Activated CD4-positive, CD25-positive, alpha-beta regulatory T cell treated with anti-CD3 and anti-CD28 coated beads, Interleukin-2, amount 50 U/mL, for 16 hours (primary cell): ENCODE results near the gene EMC1.
"Not testable (repeated sequence)": the region's sequence is repeated elsewhere in the genome, so short reads cannot be mapped to it uniquely, and the experiment has no call there.

Experiments used
- DNase-seq: peaks from one replicate; pipeline ENCODE4 v3.0.0-alpha.2; 2020; ENCODE audit warnings: low read depth, low spot score

EMC1 gene

GRCh38 chr1:19260211-19261138, 9.2 kb upstream of the EMC1 start:
- DNase-seq, result no peak

- DNase-seq, result no peak
Observed at GRCh38 chr1:19258353-19258752, 7.0 kb upstream of the EMC1 start.

GRCh38 chr1:19257178-19257914, 6.0 kb upstream of the EMC1 start:
- no peak for DNase-seq

GRCh38 chr1:19256301-19256700, 5.0 kb upstream of the EMC1 start:
- not testable (repeated sequence) for DNase-seq

- DNase-seq, result no peak
Observed at GRCh38 chr1:19255288-19255687, 4.0 kb upstream of the EMC1 start.

- DNase-seq, result no peak
Observed at GRCh38 chr1:19254416-19254815, 3.1 kb upstream of the EMC1 start.

GRCh38 chr1:19250629-19251304, 557 bp downstream of the EMC1 start:
- DNase-seq, result no peak

GRCh38 chr1:19240673-19241538, 10.4 kb downstream of the EMC1 start:
- DNase-seq, result peak; percentile 39

GRCh38 chr1:19239876-19240275, 11.4 kb downstream of the EMC1 start:
- no peak for DNase-seq

GRCh38 chr1:19234224-19234623, 17.1 kb downstream of the EMC1 start:
- DNase-seq, result no peak

- DNase-seq, result no peak
Observed at GRCh38 chr1:19232524-19232846, 18.8 kb downstream of the EMC1 start.

GRCh38 chr1:19231736-19232523, 19.4 kb downstream of the EMC1 start:
- DNase-seq, result not testable (repeated sequence)

GRCh38 chr1:19229828-19230325, 21.4 kb downstream of the EMC1 start:
- DNase-seq, result no peak

GRCh38 chr1:19229229-19229628, 22.1 kb downstream of the EMC1 start:
- no peak for DNase-seq

- DNase-seq, result no peak
Observed at GRCh38 chr1:19222979-19223824, 28.1 kb downstream of the EMC1 start.

- DNase-seq, result no peak
Observed at GRCh38 chr1:19222573-19222972, 28.8 kb downstream of the EMC1 start.

GRCh38 chr1:19220991-19221390, 30.3 kb downstream of the EMC1 start:
- DNase-seq, result no peak

- DNase-seq, result no peak
Observed at GRCh38 chr1:19220080-19220846, 31.1 kb downstream of the EMC1 start.

GRCh38 chr1:19219451-19219850, 31.9 kb downstream of the EMC1 start:
- no peak for DNase-seq
